ENCODE measurements around the gene CRY1.
"Not testable (repeated sequence)": the region's sequence is repeated elsewhere in the genome, so short reads cannot be mapped to it uniquely, and the experiment has no call there.

Gene CRY1

GRCh38 chr12:107111314-107111713, 18.0 kb upstream of the CRY1 start:
- H3K9ac ChIP-seq, result no peak overlapping the region
- no peak overlapping the region for H3K4me2 ChIP-seq
- H3K4me3 ChIP-seq, result no peak overlapping the region
- TF ChIP-seq Cebpa-rat (IDR thresholded peaks at IDR 0.05), result no peak
- H3K4me1 ChIP-seq, result peaks cover 0 to 18% (median 12%) of the 10 kb centered on the region in 10 experiments; a peak in 13 of 20 replicates
- no peaks in the 10 kb centered on the region for H3K36me3 ChIP-seq
- no peaks in the 10 kb centered on the region for H3K9me3 ChIP-seq (replicated peaks in 1 of 11)
- no peak overlapping the region for H3K27ac ChIP-seq
- no peaks in the 10 kb centered on the region for H3K27me3 ChIP-seq
- H4K20me1 ChIP-seq, result no peaks in the 10 kb centered on the region

- H3K36me3 ChIP-seq, result no peaks in the 10 kb centered on the region
- H3K27me3 ChIP-seq, result no peaks in the 10 kb centered on the region
- TF ChIP-seq Cebpa-rat (IDR thresholded peaks at IDR 0.05), result no peak
- no peak overlapping the region for H3K27ac ChIP-seq
- no peaks in the 10 kb centered on the region for H3K9me3 ChIP-seq (replicated peaks in 1 of 11)
- no peak overlapping the region for H3K4me2 ChIP-seq
- no peak overlapping the region for H3K9ac ChIP-seq
- H4K20me1 ChIP-seq, result no peaks in the 10 kb centered on the region
- peaks cover 0 to 10% (median 3%) of the 10 kb centered on the region in 10 experiments; a peak in 13 of 20 replicates for H3K4me1 ChIP-seq
- no peak overlapping the region for H3K4me3 ChIP-seq
These were observed 16.7 kb upstream of the CRY1 start for GRCh38 chr12:107109726-107110719.

GRCh38 chr12:107108995-107109508, 15.7 kb upstream of the CRY1 start:
- H3K9ac ChIP-seq, result no peak overlapping the region
- TF ChIP-seq Cebpa-rat (IDR thresholded peaks at IDR 0.05), result no peak
- peaks cover 0 to 6% (median 0%) of the 10 kb centered on the region in 10 experiments; a peak in 1 of 20 replicates for H3K4me1 ChIP-seq
- H3K27me3 ChIP-seq, result no peaks in the 10 kb centered on the region
- H3K27ac ChIP-seq, result no peak overlapping the region
- no peak overlapping the region for H3K4me3 ChIP-seq
- no peaks in the 10 kb centered on the region for H3K36me3 ChIP-seq
- H4K20me1 ChIP-seq, result no peaks in the 10 kb centered on the region
- 0 out of 22 replicates have a peak overlapping the region, but pooled peaks of 1 of the 11 experiments have one; percentile 24 for H3K4me2 ChIP-seq
- no peaks in the 10 kb centered on the region for H3K9me3 ChIP-seq (replicated peaks in 1 of 11)

DNA sequence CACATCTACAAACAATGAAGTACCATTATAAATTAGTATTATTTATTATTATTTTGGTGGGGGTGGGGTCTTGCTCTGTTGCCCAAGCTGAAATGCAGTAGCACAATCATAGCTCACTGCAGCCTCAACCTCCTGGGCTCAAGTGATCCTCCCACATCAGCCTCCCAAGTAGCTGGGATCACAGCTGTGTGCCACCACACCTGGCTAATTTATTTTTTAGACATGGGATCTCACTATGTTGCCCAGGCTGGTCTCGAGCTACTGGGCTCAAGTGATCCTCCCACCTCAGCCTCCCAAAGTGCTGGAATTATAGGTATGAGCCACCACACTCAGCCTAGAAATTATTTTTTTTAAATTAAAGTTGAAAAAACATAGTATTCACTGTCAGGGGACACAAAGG, 15.0 kb upstream of the CRY1 start:
- H3K4me2 ChIP-seq; H4K20me1 ChIP-seq; H3K36me3 ChIP-seq; H3K9me3 ChIP-seq (replicated peaks in 1 of 11); H3K27me3 ChIP-seq; H3K9ac ChIP-seq; H3K27ac ChIP-seq; H3K4me1 ChIP-seq; H3K4me3 ChIP-seq: not testable (repeated sequence)

DNA sequence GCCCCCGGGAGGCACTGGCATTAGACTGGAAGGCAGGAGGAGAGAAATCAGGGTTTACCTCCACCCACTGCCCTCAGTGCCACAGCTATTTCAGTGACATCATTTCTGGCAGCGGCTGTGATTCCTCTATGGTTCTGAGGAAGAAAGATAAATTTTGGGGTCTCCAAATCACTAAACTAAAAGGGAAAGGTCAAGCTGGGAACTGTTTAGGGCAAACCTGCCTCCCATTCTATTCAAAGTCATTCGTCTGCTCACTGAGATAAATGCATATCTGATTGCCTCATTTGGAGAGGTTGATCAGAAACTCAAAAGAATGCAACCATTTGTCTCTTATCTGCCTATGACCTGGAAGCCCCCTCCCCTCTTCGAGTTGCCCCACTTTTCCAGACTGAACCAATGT, 14.0 kb upstream of the CRY1 start:
- Histone ChIP-seq H3K9ac (no peak overlapping the region), H4K20me1 (no peaks in the 10 kb centered on the region), H3K36me3 (no peaks in the 10 kb centered on the region), H3K4me1 (peaks cover 0 to 6% (median 0%) of the 10 kb centered on the region in 10 experiments; a peak in 1 of 20 replicates), H3K4me2 (no peak overlapping the region), H3K9me3 (replicated peaks in 1 of 11) (no peaks in the 10 kb centered on the region), H3K27ac (no peak overlapping the region), H3K4me3 (no peak overlapping the region), H3K27me3 (no peaks in the 10 kb centered on the region)
- no peak for TF ChIP-seq Cebpa-rat (IDR thresholded peaks at IDR 0.05)

DNA sequence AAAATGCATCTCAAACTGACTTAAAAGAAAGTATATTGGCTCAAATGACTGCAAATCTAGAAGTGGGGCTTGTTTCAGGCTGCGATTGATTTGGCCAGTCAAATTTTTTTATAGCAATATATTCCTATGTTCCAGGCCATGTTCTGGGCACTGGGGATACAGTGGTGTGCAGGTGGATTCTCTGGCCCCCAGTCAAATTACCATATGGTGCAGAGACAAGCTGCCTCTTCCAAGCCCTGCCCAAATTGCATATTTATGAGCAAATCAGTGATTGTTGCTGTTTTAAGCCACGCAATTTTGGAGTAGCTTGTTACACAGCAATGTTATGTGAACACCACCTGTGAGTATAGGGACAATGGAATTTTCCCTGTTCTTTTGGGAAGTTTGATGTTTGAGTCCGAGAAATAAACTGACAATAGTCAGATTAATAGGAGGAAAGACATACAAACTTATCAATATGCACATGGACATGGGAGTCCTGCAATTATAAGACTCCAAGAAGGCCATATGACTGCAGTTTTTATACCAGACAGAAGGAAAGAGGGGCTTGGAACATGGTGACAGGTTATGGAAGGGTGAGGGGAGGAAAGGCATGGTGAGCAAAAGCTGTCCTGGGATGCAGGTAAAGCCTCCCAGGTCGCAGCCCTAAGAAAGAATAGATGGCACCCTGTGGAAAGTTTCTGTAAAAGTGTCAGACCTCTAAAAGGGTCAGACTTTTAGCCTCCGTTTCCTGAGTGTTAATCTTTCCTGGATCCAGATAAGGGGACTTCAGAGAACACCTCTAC, 13.1 kb upstream of the CRY1 start:
- Histone ChIP-seq H3K9ac (no peak overlapping the region), H3K9me3 (replicated peaks in 1 of 11) (no peaks in the 10 kb centered on the region), H3K4me1 (peaks cover 0 to 6% (median 0%) of the 10 kb centered on the region in 10 experiments; a peak in 1 of 20 replicates), H3K27ac (no peak overlapping the region), H3K27me3 (no peaks in the 10 kb centered on the region), H3K4me3 (no peak overlapping the region), H4K20me1 (no peaks in the 10 kb centered on the region), H3K4me2 (no peak overlapping the region), H3K36me3 (no peaks in the 10 kb centered on the region)
- TF ChIP-seq Cebpa-rat (IDR thresholded peaks at IDR 0.05), result no peak

- no peak for TF ChIP-seq Cebpa-rat (IDR thresholded peaks at IDR 0.05)
- Histone ChIP-seq H3K9ac (no peak overlapping the region), H3K27ac (no peak overlapping the region), H3K4me3 (no peak overlapping the region), H3K4me1 (peaks cover 0 to 6% (median 0%) of the 10 kb centered on the region in 10 experiments; a peak in 1 of 20 replicates), H3K4me2 (no peak overlapping the region), H3K36me3 (no peaks in the 10 kb centered on the region), H3K27me3 (no peaks in the 10 kb centered on the region), H4K20me1 (no peaks in the 10 kb centered on the region), H3K9me3 (replicated peaks in 1 of 11) (no peaks in the 10 kb centered on the region)
These were observed 12.0 kb upstream of the CRY1 start for GRCh38 chr12:107105410-107105703.

DNA sequence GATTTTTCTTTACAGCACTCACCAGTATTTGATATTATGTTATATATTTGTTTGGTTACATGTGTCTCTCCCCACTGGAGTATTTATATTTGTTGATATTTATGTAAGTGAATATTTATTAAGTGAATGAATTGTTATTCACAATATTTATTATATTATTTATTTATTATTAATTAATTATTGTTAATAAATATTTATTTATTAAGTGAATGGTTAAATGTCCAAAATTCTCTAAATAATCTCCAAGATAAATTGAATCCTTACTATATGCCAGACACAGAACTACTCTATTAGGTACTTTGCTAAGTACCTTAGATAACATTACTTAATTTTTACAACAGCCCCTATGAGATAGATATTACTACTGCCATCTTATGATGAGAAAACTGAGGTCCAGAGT, 10.2 kb upstream of the CRY1 start:
- Histone ChIP-seq H3K9ac (no peak overlapping the region), H3K4me1 (no peaks in the 10 kb centered on the region), H3K4me2 (no peak overlapping the region), H3K4me3 (no peak overlapping the region), H3K9me3 (replicated peaks in 1 of 11) (no peaks in the 10 kb centered on the region), H3K27me3 (no peaks in the 10 kb centered on the region), H3K36me3 (no peaks in the 10 kb centered on the region), H3K27ac (no peak overlapping the region), H4K20me1 (no peaks in the 10 kb centered on the region)
- no peak for TF ChIP-seq Cebpa-rat (IDR thresholded peaks at IDR 0.05)

DNA sequence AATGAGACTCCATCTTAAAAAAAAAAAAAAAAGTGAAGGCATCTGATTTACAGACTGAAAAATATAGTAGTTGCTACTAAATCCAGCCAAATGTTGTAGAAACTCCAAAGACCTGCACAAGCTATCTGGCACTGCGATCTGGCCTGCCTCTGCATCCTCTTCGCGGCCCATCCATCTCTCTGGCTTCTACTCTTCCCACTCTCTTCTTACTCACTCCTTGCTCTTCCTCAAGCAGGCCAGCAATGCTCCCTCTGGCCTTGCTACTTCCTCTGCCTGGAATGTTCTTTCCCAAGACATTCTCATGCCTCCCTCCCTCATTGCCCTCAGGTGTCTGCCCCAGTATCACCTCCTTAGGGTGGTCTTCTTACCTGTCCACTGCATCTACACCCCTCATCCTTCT, 9.7 kb upstream of the CRY1 start:
- Histone ChIP-seq H3K27ac (no peak overlapping the region), H3K9ac (no peak overlapping the region), H3K36me3 (no peaks in the 10 kb centered on the region), H4K20me1 (no peaks in the 10 kb centered on the region), H3K4me2 (no peak overlapping the region), H3K4me3 (no peak overlapping the region), H3K4me1 (no peaks in the 10 kb centered on the region), H3K27me3 (no peaks in the 10 kb centered on the region), H3K9me3 (replicated peaks in 1 of 11) (no peaks in the 10 kb centered on the region)
- no peak for TF ChIP-seq Cebpa-rat (IDR thresholded peaks at IDR 0.05)

Measured in BLaER1 treated with 17β-estradiol and CSF1 and Interleukin-3, amounts not matched to agents 10 nM and 100 nM (cell line).